HepG2 (cell line): ENCODE measurements around the gene DPM2. TPM values are rescaled to one million over a fixed set of nuclear protein-coding genes. Genes with fewer than 3 reads are reported as not detected.

ENCODE experiments used
- CC2D1A ChIP-seq: sonication (generic); formaldehyde crosslinking; IDR thresholded peaks from 2 replicates; pipeline ENCODE4 v1.8.1; 2023; ENCODE audit warnings: mild to moderate bottlenecking, missing genetic modification reagents
- CREM ChIP-seq, 2 experiments: sonication (generic) in 1 of 2; formaldehyde crosslinking in 1 of 2; IDR thresholded peaks; 2 replicates each; pipeline versions ENCODE4 v1.4.0 to v1.6.1; 2016 to 2020; ENCODE audit warnings: antibody characterized with exemption in 1 of 2, mild to moderate bottlenecking in 1 of 2, missing genetic modification reagents in 1 of 2
- GLMP ChIP-seq: sonication (generic); formaldehyde crosslinking; IDR thresholded peaks from 2 replicates; pipeline ENCODE4 v1.9.0; 2021; ENCODE audit warnings: missing genetic modification reagents, mild to moderate bottlenecking, borderline replicate concordance
- KDM1A ChIP-seq: IDR thresholded peaks from 2 replicates; pipeline ENCODE4 v1.6.1; 2016; ENCODE audit warnings: missing compliant biosample characterization
- MXI1 ChIP-seq: IDR thresholded peaks from 3 replicates; pipeline ENCODE4 v1.6.1; 2012; ENCODE audit warnings: low read depth, low read length, inconsistent platforms, borderline replicate concordance
- NR0B2 ChIP-seq: sonication (generic); formaldehyde crosslinking; IDR thresholded peaks from 2 replicates; pipeline ENCODE4 v1.4.0; 2020; ENCODE audit warnings: mild to moderate bottlenecking, missing genetic modification reagents
- RXRB ChIP-seq: IDR thresholded peaks from 2 replicates; pipeline ENCODE4 v1.6.1; 2016; ENCODE audit warnings: borderline replicate concordance, missing genetic modification reagents, missing compliant biosample characterization
- SATB2 ChIP-seq: sonication (generic); formaldehyde crosslinking; IDR thresholded peaks from 2 replicates; pipeline ENCODE4 v1.5.0; 2020; ENCODE audit warnings: missing genetic modification reagents
- SRSF9 ChIP-seq: fragments of 200-400 bp; formaldehyde crosslinking; IDR thresholded peaks from 2 replicates; pipeline ENCODE4 v1.6.1; 2018; ENCODE audit warnings: borderline replicate concordance, mild to moderate bottlenecking, low read depth, low read length; ENCODE audit not compliant: insufficient read depth, poor library complexity, severe bottlenecking
- STAT5B ChIP-seq: sonication (generic); formaldehyde crosslinking; IDR thresholded peaks from 2 replicates; pipeline ENCODE4 v1.4.0; 2020; ENCODE audit warnings: missing genetic modification reagents
- THAP11 ChIP-seq: IDR thresholded peaks from 2 replicates; pipeline ENCODE4 v1.6.1; 2016; ENCODE audit warnings: missing biosample characterization, missing genetic modification reagents
- THYN1 ChIP-seq: sonication (generic); formaldehyde crosslinking; IDR thresholded peaks from 2 replicates; pipeline ENCODE4 v1.8.1; 2023; ENCODE audit warnings: low read depth, mild to moderate bottlenecking, moderate library complexity, missing genetic modification reagents, borderline replicate concordance
- ZNF367 ChIP-seq: sonication (generic); formaldehyde crosslinking; IDR thresholded peaks from 2 replicates; pipeline ENCODE4 v1.4.0; 2020; ENCODE audit warnings: missing genetic modification reagents, borderline replicate concordance
- ZNF746 ChIP-seq: sonication (generic); formaldehyde crosslinking; IDR thresholded peaks from 2 replicates; pipeline ENCODE4 v1.8.0; 2022; ENCODE audit warnings: mild to moderate bottlenecking, missing genetic modification reagents
- ZNF749 ChIP-seq: sonication (generic); formaldehyde crosslinking; IDR thresholded peaks from 2 replicates; pipeline ENCODE4 v1.8.0; 2022; ENCODE audit warnings: mild to moderate bottlenecking, missing genetic modification reagents, moderate library complexity, borderline replicate concordance
- ZNF761 ChIP-seq: sonication (generic); formaldehyde crosslinking; conservative IDR thresholded peaks from 2 replicates; pipeline ENCODE4 v1.4.0; 2020; ENCODE audit warnings: mild to moderate bottlenecking, missing genetic modification reagents
- ZNF782 ChIP-seq: sonication (generic); formaldehyde crosslinking; IDR thresholded peaks from 2 replicates; pipeline ENCODE4 v1.4.0; 2020; ENCODE audit warnings: missing genetic modification reagents, mild to moderate bottlenecking, borderline replicate concordance
- polyA plus RNA-seq, 8 experiments: library from polyadenylated mRNA; depleted of rRNA in 3 of 8; stranded (reverse) in 7 of 8; unstranded in 1 of 8; fragments of >200 nt; fragmentation: Illumina TruSeq in 4 of 8; extraction: Trizol in 4 of 8; gene quantifications; 2 replicates each; pipeline versions ENCODE4 v1.2.1 to v1.2.3, GENCODE V29; 2011 to 2016; ENCODE audit warnings: low read depth in 4 of 8, missing spikeins in 1 of 8, mixed read lengths in 1 of 8; ENCODE audit not compliant: insufficient read depth in 1 of 8
- total RNA-seq, 5 experiments: library from RNA; depleted of rRNA; stranded (reverse); fragments of >200 nt; fragmentation: Illumina TruSeq; extraction: Trizol; gene quantifications; 2 replicates each; pipeline ENCODE4 v1.2.3, GENCODE V29; 2016; ENCODE audit warnings: low read depth in 1 of 5
- TF ChIP-seq, protein P1 (sequence below): sonication (generic); formaldehyde crosslinking; IDR thresholded peaks from 2 replicates; pipeline ENCODE4 v1.5.1; 2020; ENCODE audit warnings: mild to moderate bottlenecking, missing genetic modification reagents, borderline replicate concordance
- TF ChIP-seq, protein P2 (sequence below): sonication (generic); formaldehyde crosslinking; IDR thresholded peaks from 2 replicates; pipeline ENCODE4 v1.4.0; 2020; ENCODE audit warnings: mild to moderate bottlenecking, missing genetic modification reagents, borderline replicate concordance

The DPM2 gene
- total and polyA plus RNA-seq, 2 of the 13 experiments (the other 11 are each of a cell fraction or from before 2014, with no cell fraction given), result 24.8 to 35.3 TPM

- TF ChIP-seq GLMP (no peak), CC2D1A (no peak), THYN1 (no peak), KDM1A (CRISPR knock-in tag) (no peak), ZNF749 (CRISPR knock-in tag) (peak; percentile 59; the same call in 1 of the 2 replicates), RXRB (CRISPR knock-in tag) (peak; percentile 26; the same call in 1 of the 2 replicates), SRSF9 (no peak), THAP11 (CRISPR knock-in tag) (peak; percentile 99), ZNF782 (CRISPR knock-in tag) (no peak), STAT5B (CRISPR knock-in tag) (no peak), MXI1 (peak; percentile 72; the same call in 1 of the 3 replicates), ZNF746 (CRISPR knock-in tag) (no peak), SATB2 (no peak), NR0B2 (no peak), ZNF367 (CRISPR knock-in tag) (no peak), ZNF761 (CRISPR knock-in tag) (no peak), CREM (IDR thresholded peaks at IDR 0.05) (peak; percentile 89), CREM (CRISPR knock-in tag; IDR thresholded peaks at IDR 0.05) (no peak)
- TF ChIP-seq, protein P1, sequence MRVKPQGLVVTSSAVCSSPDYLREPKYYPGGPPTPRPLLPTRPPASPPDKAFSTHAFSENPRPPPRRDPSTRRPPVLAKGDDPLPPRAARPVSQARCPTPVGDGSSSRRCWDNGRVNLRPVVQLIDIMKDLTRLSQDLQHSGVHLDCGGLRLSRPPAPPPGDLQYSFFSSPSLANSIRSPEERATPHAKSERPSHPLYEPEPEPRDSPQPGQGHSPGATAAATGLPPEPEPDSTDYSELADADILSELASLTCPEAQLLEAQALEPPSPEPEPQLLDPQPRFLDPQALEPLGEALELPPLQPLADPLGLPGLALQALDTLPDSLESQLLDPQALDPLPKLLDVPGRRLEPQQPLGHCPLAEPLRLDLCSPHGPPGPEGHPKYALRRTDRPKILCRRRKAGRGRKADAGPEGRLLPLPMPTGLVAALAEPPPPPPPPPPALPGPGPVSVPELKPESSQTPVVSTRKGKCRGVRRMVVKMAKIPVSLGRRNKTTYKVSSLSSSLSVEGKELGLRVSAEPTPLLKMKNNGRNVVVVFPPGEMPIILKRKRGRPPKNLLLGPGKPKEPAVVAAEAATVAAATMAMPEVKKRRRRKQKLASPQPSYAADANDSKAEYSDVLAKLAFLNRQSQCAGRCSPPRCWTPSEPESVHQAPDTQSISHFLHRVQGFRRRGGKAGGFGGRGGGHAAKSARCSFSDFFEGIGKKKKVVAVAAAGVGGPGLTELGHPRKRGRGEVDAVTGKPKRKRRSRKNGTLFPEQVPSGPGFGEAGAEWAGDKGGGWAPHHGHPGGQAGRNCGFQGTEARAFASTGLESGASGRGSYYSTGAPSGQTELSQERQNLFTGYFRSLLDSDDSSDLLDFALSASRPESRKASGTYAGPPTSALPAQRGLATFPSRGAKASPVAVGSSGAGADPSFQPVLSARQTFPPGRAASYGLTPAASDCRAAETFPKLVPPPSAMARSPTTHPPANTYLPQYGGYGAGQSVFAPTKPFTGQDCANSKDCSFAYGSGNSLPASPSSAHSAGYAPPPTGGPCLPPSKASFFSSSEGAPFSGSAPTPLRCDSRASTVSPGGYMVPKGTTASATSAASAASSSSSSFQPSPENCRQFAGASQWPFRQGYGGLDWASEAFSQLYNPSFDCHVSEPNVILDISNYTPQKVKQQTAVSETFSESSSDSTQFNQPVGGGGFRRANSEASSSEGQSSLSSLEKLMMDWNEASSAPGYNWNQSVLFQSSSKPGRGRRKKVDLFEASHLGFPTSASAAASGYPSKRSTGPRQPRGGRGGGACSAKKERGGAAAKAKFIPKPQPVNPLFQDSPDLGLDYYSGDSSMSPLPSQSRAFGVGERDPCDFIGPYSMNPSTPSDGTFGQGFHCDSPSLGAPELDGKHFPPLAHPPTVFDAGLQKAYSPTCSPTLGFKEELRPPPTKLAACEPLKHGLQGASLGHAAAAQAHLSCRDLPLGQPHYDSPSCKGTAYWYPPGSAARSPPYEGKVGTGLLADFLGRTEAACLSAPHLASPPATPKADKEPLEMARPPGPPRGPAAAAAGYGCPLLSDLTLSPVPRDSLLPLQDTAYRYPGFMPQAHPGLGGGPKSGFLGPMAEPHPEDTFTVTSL, result no peak
- TF ChIP-seq, protein P2, sequence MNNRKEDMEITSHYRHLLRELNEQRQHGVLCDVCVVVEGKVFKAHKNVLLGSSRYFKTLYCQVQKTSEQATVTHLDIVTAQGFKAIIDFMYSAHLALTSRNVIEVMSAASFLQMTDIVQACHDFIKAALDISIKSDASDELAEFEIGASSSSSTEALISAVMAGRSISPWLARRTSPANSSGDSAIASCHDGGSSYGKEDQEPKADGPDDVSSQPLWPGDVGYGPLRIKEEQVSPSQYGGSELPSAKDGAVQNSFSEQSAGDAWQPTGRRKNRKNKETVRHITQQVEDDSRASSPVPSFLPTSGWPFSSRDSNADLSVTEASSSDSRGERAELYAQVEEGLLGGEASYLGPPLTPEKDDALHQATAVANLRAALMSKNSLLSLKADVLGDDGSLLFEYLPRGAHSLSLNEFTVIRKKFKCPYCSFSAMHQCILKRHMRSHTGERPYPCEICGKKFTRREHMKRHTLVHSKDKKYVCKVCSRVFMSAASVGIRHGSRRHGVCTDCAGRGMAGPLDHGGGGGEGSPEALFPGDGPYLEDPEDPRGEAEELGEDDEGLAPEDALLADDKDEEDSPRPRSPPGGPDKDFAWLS (CRISPR knock-in tag), result no peak
Observed at GRCh38 chr9:127937388-127938297, at the start of gene DPM2 (continued).
